Pancreas (tissue), 10 donors: ENCODE data around the gene UCP3. TPM values are rescaled to one million over a fixed set of nuclear protein-coding genes. Genes with fewer than 3 reads are reported as not detected.

Experiments
- ATAC-seq, 4 donors: fragments of 200-7000 bp; cut with Tn5 transposase; one replicate each; pipeline versions ENCODE4 v1.8.0 to v1.9.1; 2020; ENCODE audit warnings: mild to moderate bottlenecking in 4 of 4, moderate library complexity in 4 of 4
- DNase-seq, 6 donors: peaks; one replicate each; pipeline ENCODE4 v3.0.0-alpha.2; 2020
- FAIRE-seq: peaks from 2 replicates; lab custom pipeline; 2012; peaks lifted over from hg19 to GRCh38; lab: Jason Lieb, UNC
- H3K27ac ChIP-seq, 4 donors: fragments of 200-600 bp; sonication (generic); 1 replicate in 3 of 4; 2 replicates in 1 of 4; pipeline versions ENCODE4 v1.5.0 to v1.8.0; 2020
- H3K27me3 ChIP-seq, 4 donors: fragments of 200-600 bp; one replicate each; pipeline ENCODE4 v1.8.0; 2021
- H3K36me3 ChIP-seq, 3 donors: fragments of 200-600 bp; sonication (generic) in 1 of 3; one replicate each; pipeline versions ENCODE4 v1.5.0 to v1.8.0; 2020 to 2021
- H3K4me1 ChIP-seq, 3 donors: fragments of 200-600 bp; one replicate each; pipeline ENCODE4 v1.8.0; 2021
- H3K4me3 ChIP-seq, 4 donors: fragments of 200-600 bp; sonication (generic) in 2 of 4; one replicate each; pipeline versions ENCODE4 v1.5.0 to v1.8.0; 2020 to 2021
- H3K9me3 ChIP-seq, 4 donors: fragments of 200-600 bp; one replicate each; pipeline ENCODE4 v1.8.0; 2021
- WGBS, 2 donors: extraction: QIAGEN DNeasy Blood & Tissue Kit; methylation state at CpG; one replicate each; pipeline ENCODE4 v1.1.7; 2013; 5-methylcytosine and 5-hydroxymethylcytosine counted together
- intact Hi-C, 3 donors: fragments of 100-400 bp; cut with DNase I; formaldehyde crosslinking; loops; one replicate each; pipeline versions ENCODE4 v1.11.1 to v1.14.2; 2022
- polyA plus RNA-seq, 2 donors: library from polyadenylated mRNA; stranded (reverse); fragments of 200-250 nt; gene quantifications; one replicate each; pipeline ENCODE4 v1.2.3, GENCODE V29; 2013
- total RNA-seq, 6 donors: library from RNA; stranded (reverse); fragmentation: NEBNext Ultra II Directional in 4 of 6; extraction: Animal tissue kit (Norgen Biotek cat#: 25700) in 4 of 6; gene quantifications; one replicate each; pipeline versions ENCODE4 v1.2.1 to v1.2.4, GENCODE V29; 2021 to 2023
- TF ChIP-seq, protein P1 (sequence below), 4 donors: fragments of 200-600 bp; sonication (generic) in 3 of 4; IDR thresholded peaks; one replicate each; pipeline versions ENCODE4 v1.5.0 to v1.8.0; 2021; ENCODE audit warnings: antibody characterized with exemption in 4 of 4
- donor health status: healthy with polysubstance abuse.
- donor health status: DM: no; HTN: no; CAD: no; lungs with moderate emphysema.
- donor health status: DM: no; HTN: no; CAD: no.
- donor health status: control.
- donor health status: control.
- donor health status: Bipolar disorder and iron deficiency.
- donor health status: DM: yes; HTN: yes; CAD: no.
- donor health status: DM: no; HTN: no; CAD: no.
- donor health status: DM: no; HTN: no; CAD: no.
- donor health status: DM: yes; HTN: yes; CAD: no.

Gene UCP3
- total and polyA plus RNA-seq, 8 donors: 0.32 to 2.0 (median 0.87) TPM

DNA sequence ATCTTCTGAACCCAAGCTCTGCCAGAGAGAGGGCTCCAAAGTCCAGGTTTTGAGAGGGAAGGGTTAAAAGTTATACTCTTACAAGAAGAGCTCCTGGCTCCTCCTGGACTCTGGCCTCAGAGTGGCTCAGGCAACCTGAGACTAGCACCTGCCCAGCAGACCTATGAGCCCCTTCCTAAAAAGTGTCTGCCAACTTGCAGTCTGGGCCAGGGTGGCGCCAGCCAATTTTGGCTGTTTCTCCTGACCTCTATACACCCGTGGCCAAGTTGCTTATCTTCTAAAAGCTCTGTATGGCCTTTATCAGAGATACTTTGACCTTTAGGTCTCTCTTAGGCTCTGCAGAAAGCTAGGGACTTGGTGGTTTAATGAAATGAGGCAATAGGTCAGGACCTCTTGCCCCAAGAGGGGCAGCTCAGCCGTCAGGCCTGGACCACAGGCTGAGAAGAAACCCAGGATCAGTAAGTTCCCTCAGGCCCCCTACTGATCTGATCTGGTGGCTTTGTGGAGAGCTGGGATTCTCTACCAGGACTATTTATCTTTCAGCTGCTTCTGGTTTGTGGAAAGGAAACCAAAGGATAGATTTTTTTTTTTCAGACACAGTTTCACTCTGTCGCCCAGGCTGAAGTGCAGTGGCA lies 10.3 kb upstream of the UCP3 start:
- H3K27me3 ChIP-seq: no peaks in the 10 kb centered on the region
- TF ChIP-seq, protein P1, sequence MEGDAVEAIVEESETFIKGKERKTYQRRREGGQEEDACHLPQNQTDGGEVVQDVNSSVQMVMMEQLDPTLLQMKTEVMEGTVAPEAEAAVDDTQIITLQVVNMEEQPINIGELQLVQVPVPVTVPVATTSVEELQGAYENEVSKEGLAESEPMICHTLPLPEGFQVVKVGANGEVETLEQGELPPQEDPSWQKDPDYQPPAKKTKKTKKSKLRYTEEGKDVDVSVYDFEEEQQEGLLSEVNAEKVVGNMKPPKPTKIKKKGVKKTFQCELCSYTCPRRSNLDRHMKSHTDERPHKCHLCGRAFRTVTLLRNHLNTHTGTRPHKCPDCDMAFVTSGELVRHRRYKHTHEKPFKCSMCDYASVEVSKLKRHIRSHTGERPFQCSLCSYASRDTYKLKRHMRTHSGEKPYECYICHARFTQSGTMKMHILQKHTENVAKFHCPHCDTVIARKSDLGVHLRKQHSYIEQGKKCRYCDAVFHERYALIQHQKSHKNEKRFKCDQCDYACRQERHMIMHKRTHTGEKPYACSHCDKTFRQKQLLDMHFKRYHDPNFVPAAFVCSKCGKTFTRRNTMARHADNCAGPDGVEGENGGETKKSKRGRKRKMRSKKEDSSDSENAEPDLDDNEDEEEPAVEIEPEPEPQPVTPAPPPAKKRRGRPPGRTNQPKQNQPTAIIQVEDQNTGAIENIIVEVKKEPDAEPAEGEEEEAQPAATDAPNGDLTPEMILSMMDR (IDR thresholded peaks at IDR 0.05): no peak
- H3K27ac ChIP-seq: peak overlapping the region; percentile 73 to 92 (median 83)
- ATAC-seq (peak; percentile 22 to 58 (median 41)), FAIRE-seq (no peak), DNase-seq (peak in 2 of 6 donors; percentile 48 to 54)
- intact Hi-C loops: no loop called here
- no peaks in the 10 kb centered on the region for H3K36me3 ChIP-seq
- 25 to 32% methylated on average over 4 of the region's 4 CpGs for WGBS, 2 donors
- H3K4me3 ChIP-seq: no peak overlapping the region
- H3K4me1 ChIP-seq: peaks cover 11 to 21% (median 20%) of the 10 kb centered on the region in 3 donors
- H3K9me3 ChIP-seq: no peaks in the 10 kb centered on the region

DNA sequence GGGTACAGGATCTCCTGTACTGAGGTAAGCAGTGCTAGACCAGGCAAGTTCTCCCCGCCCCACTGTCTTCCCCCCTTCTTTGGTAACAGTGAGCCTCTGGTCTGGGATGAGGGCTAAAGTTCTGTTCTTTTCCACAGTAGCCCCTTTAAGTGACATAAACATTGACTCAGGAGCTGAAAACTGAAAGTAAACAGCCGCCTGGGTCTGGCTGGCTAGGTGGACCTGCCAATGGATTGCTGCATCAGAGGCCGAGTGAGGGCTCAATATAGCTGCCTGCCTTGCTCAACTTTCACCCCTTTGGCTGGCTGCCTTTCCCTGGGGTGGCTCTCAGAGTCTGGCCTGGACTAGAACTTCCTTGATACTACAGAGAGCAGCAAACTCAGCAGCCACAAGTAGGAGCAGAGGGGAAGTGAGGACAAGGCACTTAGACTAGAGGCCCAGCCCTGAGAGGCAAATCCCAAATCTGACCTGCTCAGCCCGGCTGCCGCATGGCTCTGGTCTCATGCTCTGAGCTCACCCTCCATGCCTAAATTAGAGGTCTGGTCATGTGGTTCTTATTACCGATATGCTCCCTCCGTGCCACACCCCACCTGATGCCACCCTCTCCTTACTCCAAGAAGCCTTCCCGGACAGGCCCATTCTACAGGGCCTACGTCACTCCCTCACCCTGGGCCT lies 9.6 kb upstream of the UCP3 start:
- Histone ChIP-seq H3K4me1 (peaks cover 11 to 21% (median 20%) of the 10 kb centered on the region in 3 donors), H3K36me3 (no peaks in the 10 kb centered on the region), H3K9me3 (no peaks in the 10 kb centered on the region), H3K27ac (peak overlapping the region; percentile 73 to 92 (median 83)), H3K4me3 (no peak overlapping the region), H3K27me3 (no peaks in the 10 kb centered on the region)
- DNase-seq (peak; percentile 79 to 94 (median 92)), ATAC-seq (peak; percentile 93 to 96 (median 96)), FAIRE-seq (no peak)
- intact Hi-C loops: no loop called here
- 38 to 42% methylated on average over 9 of the region's 9 CpGs for WGBS, 2 donors
- TF ChIP-seq, protein P1 (IDR thresholded peaks at IDR 0.05): no peak

DNA sequence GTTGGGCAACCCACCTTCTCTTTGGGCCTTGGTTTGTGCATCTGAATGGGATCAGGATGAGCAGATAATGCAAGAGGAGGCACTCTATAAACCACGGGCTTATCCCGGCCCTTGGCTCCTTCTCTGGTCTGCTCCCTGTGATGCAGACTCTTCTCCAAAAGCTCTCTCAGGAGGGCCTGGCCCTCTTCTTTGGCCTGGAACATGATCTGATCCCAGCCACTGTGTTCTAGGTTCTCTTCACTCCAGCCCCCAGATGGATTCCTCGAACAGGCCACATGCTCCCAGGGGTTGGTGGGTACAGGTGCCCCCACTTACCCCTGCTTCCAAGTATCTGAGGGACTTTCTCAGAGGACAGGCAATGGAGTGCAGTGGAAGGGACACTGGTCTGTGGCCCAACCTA lies 8.7 kb upstream of the UCP3 start:
- TF ChIP-seq, protein P1 (IDR thresholded peaks at IDR 0.05): no peak
- no peak overlapping the region for H3K4me3 ChIP-seq
- no peaks in the 10 kb centered on the region for H3K36me3 ChIP-seq
- H3K27ac ChIP-seq: peak overlapping the region; percentile 30 to 92 (median 83)
- H3K4me1 ChIP-seq: peaks cover 11 to 21% (median 20%) of the 10 kb centered on the region in 3 donors
- no peaks in the 10 kb centered on the region for H3K27me3 ChIP-seq
- H3K9me3 ChIP-seq: no peaks in the 10 kb centered on the region
- FAIRE-seq: no peak
- ATAC-seq: no peak
- DNase-seq: no peak
- intact Hi-C loops: no loop called here
- 92 to 93% methylated on average over 3 of the region's 3 CpGs for WGBS, 2 donors

DNA sequence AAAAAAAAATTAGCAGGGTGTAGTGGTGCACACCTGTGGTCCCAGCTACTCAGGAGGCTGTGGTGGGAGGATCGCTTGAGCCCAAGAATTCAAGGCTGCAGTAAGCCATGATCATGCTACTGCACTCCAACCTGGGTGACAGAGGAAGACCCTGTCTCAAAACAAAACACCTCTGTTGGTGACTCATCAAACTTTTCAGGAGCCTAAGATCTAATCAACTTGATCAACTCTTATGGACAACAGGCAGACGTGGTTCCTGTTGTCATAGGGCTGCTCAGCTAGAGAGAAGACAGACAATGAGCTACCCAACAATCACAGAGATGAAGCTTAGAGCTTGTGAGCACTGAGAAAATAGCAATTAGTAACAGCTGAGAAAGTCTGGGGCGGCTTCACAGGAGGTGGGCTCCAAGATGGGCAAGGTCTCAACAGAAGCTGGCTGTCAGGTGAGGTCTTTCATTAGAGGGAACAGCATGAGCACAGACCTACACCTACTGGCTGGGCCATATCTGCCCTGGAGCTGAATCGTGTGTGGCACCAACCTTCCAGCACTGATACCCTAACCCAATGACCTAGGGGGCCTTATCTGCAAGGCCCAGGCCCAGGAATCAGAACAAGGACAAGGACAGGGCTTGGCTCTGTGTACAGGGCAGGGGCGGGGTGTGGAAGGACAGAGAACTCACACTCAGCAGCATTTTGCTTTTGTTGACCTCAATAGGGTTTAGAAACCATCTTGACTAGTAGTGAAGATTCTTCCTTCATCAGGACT lies 7.2 kb upstream of the UCP3 start:
- no peaks in the 10 kb centered on the region for H3K36me3 ChIP-seq
- ATAC-seq: no peak
- intact Hi-C loops: no loop called here
- H3K27ac ChIP-seq: no peak overlapping the region
- DNase-seq: no peak
- FAIRE-seq: no peak
- peaks cover 11 to 21% (median 20%) of the 10 kb centered on the region in 3 donors for H3K4me1 ChIP-seq
- no peaks in the 10 kb centered on the region for H3K27me3 ChIP-seq
- H3K9me3 ChIP-seq: no peaks in the 10 kb centered on the region
- H3K4me3 ChIP-seq: no peak overlapping the region
- 86 to 89% methylated on average over 5 of the region's 5 CpGs for WGBS, 2 donors
- TF ChIP-seq, protein P1 (IDR thresholded peaks at IDR 0.05): no peak
